HS-27A (cell line): ENCODE results near the gene ZNF438.
"Not testable (repeated sequence)": the region's sequence is repeated elsewhere in the genome, so short reads cannot be mapped to it uniquely, and the experiment has no call there.

ENCODE experiments used
- DNase-seq: peaks from one replicate; pipeline ENCODE4 v3.0.0-alpha.2; 2012; ENCODE audit warnings: low read depth, missing footprints

The ZNF438 gene

GRCh38 chr10:30803058-30803457, 228.6 kb downstream of the ZNF438 start:
- DNase-seq: no peak

- DNase-seq: no peak
Measured at GRCh38 chr10:30800368-30800767, 231.3 kb downstream of the ZNF438 start.

GRCh38 chr10:30798646-30799185, 232.9 kb downstream of the ZNF438 start:
- DNase-seq: no peak

- DNase-seq: not testable (repeated sequence)
Measured at GRCh38 chr10:30795024-30795423, 236.6 kb downstream of the ZNF438 start.
